RWPE1 (cell line): ENCODE data around the gene PRR5L.
"Not testable (repeated sequence)": the region's sequence is repeated elsewhere in the genome, so short reads cannot be mapped to it uniquely, and the experiment has no call there.

Experiments used
- CTCF ChIA-PET: fragments of 350-600 bp; sonication (Branson Sonifier 250); formaldehyde crosslinking; extraction: SDS; loops from one replicate; lab custom pipeline; 2021; lab: Yijun Ruan, JAX
- POLR2A ChIA-PET: fragments of 400-600 bp; formaldehyde crosslinking; extraction: SDS; loops from one replicate; lab custom pipeline; 2020; ENCODE audit warnings: antibody characterized with exemption; ENCODE audit not compliant: low non-redundant PET; lab: Yijun Ruan, JAX
- DNase-seq: peaks from one replicate; pipeline ENCODE4 v3.0.0; 2012; ENCODE audit warnings: low spot score
- H3K27ac ChIP-seq: fragments of 450-650 bp; 2 replicates; pipeline ENCODE4 v1.5.1; 2017
- TF ChIP-seq, protein P1 (sequence below): fragments of 450-650 bp; conservative IDR thresholded peaks from 2 replicates; pipeline ENCODE4 v1.5.1; 2017; ENCODE audit warnings: low read depth, mild to moderate bottlenecking

PRR5L gene

DNA sequence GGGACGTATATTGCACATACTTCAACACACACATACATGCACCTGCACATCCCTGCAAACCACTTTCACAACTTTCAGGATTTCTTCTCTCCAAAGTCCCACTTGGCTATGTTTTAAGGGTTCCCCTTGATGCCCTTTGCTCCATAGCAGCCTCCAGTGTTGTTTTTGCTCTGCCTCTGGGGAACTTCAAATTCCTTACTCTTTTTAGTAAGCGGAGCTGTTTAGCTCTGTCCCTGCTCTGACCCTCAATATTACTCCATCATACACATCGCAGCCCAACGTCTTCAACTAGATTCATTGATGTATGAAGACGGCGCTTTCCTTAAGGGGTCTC, 18.3 kb downstream of the PRR5L start:
- no peak for DNase-seq
- TF ChIP-seq, protein P1, sequence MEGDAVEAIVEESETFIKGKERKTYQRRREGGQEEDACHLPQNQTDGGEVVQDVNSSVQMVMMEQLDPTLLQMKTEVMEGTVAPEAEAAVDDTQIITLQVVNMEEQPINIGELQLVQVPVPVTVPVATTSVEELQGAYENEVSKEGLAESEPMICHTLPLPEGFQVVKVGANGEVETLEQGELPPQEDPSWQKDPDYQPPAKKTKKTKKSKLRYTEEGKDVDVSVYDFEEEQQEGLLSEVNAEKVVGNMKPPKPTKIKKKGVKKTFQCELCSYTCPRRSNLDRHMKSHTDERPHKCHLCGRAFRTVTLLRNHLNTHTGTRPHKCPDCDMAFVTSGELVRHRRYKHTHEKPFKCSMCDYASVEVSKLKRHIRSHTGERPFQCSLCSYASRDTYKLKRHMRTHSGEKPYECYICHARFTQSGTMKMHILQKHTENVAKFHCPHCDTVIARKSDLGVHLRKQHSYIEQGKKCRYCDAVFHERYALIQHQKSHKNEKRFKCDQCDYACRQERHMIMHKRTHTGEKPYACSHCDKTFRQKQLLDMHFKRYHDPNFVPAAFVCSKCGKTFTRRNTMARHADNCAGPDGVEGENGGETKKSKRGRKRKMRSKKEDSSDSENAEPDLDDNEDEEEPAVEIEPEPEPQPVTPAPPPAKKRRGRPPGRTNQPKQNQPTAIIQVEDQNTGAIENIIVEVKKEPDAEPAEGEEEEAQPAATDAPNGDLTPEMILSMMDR: no peak
- no peak overlapping the region for H3K27ac ChIP-seq
- ChIA-PET CTCF (no interaction called here), POLR2A (no interaction called here)

DNA sequence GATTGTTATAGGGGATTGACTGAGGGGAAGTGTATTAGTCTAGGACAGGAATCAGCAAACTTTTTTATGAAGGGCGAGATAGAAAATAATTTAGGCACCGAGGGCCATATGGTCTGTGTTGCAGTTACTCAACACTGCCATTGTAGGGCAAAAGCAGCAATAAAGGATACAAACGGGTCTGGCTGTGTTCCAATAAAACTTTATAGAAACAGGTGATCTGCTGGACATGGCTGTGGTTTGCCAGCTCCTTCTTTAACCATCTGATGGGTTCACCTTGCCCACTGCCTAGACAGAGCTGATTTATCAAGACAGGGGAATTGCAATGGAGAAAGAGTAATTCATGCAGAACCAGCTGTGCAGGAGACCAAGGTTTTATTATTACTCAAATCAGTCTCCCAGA, 20.0 kb downstream of the PRR5L start:
- H3K27ac ChIP-seq: no peak overlapping the region
- TF ChIP-seq, protein P1: no peak
- ChIA-PET CTCF (no interaction called here), POLR2A (no interaction called here)
- no peak for DNase-seq

DNA sequence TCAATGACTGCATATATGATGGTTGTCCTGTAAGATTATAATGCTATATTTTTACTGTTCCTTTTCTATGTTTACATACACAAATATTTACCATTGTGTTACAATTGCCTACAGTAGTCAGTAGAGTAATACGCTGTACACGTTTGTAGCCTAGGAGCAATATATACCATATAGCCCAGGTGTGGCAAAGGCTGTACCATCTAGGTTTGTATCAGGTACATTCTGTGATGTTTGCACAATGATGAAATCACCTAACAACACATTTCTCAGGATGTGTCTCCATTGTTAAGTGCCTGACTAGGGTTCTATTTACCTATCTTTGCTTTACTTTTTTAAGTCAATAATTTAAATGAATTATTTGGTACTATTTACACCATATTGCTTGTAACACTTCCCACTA, 21.9 kb downstream of the PRR5L start:
- no peak for DNase-seq
- H3K27ac ChIP-seq: no peak overlapping the region
- CTCF ChIA-PET: no interaction called here
- TF ChIP-seq, protein P1: no peak
- POLR2A ChIA-PET: no interaction called here

DNA sequence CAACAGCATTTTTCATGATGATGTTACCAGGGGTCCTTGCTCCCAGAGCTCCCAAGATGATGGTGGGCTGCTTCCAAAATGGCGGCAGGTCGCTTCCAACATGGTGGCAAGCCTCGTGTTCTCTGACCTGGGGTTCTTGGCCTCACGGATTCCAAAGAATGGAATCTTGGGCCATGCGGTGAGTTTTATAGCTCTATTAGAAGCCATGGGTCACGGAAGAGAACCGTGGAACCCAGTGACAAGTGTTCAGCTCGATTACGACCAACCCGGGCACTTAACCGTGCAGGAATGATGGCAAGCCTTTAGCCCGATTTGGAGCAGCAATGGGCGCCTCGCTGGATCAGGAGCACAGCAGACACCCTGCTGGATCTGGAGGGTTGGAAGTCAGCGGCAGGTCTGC, 28.9 kb downstream of the PRR5L start:
- POLR2A ChIA-PET, H3K27ac ChIP-seq, DNase-seq, CTCF ChIA-PET: not testable (repeated sequence)

DNA sequence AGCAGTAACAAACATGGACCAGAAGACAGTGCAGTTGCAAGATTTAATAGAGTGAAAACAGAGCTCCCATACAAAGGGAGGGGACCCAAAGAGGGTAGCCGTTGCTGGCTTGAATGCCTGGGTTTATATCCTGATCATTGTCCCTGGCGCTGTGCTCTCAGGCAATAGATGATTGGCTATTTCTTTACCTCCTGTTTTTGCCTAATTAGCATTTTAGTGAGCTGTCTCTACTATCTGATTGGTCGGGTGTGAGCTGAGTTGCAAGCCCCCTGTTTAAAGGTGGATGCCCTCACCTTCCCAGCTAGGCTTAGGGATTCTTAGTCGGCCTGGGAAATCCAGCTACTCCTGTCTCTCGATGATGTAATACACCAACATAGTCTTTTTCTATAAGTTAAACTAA, 29.3 kb downstream of the PRR5L start:
- CTCF ChIA-PET, H3K27ac ChIP-seq, POLR2A ChIA-PET, DNase-seq: not testable (repeated sequence)

DNA sequence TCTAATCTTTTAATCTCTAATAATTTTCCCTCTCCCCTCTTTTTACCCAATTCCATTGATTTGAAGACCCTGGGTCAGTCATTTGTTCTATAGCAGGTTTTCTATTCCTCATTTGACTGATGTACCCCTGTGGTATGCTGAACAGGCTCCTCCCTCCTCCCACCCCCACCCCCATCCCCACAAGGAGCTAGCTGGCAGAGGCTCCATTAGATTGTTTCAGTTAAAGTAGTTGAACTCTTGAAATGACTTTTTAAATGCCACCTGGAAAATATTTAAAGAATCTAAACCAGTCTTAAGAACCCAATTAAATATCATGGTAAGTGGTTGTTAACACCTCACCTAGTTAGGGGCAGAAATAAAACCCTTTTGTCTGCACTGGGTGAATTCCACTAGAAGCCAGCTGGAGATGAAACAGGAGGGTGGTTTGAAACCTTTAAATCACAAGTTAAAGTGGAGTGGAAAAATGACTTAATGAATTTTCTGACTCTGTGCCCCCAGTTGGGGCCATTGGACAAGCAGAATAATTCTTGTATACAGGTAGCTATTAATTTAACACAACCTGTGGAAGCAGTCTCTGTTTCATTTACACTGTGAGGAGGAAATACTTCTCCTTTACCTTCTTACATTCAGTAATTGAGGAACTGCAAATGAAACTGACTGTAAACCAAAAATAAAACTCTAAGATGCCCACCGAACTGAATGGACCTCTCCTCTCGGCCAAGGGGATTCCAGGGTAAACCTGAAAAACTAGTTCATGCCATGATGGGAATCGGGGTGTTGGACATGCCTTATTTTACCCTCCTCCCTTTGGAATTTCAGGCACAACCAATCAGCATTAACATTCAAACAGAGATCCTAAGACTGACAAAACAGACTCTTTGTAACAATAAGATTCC, 30.7 kb downstream of the PRR5L start:
- POLR2A ChIA-PET: no interaction called here

DNA sequence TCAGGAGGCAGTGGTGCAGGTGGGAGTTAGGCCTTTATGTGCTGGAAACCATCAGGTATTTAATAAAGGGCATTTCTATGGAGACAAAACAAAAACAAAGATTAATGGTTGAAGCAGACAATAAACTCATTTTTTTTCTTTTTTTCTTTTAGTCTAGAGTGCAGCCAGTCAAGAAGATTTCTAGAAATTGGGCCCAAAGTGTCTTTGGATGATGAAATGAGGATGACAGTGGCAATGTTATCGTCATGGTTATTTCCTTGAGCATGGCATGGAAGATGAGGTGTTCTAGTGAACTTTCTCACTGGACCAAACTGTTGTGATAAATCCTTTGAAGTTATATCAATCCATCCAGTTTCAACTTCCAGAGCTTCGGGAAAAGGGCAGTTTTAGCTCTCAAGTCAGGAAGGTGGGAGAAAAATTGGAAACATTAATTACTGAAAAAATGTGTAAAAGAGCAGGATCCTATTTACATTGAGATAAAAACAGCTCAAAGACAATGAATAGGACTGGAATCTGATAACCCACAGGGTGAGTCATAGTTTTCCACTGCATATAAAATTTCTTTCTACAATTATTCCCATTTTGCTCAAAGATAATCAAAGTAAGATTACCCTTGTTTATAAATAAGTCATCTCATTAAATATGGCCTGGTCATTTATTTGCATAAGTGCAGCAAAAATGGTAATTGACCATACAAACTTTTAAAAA, 33.0 kb downstream of the PRR5L start:
- TF ChIP-seq, protein P1: no peak
- no peak for DNase-seq
- ChIA-PET POLR2A (no interaction called here), CTCF (no interaction called here)
- no peak overlapping the region for H3K27ac ChIP-seq

More for the DNA sequence above, 30.7 kb downstream of the PRR5L start:
- CTCF ChIA-PET: interaction anchor here (0.6 kb wide), 2 partner anchors 14 to 1554 kb away, joined by 4 to 5 read pairs; no protein-coding TSS in a partner anchor
- H3K27ac ChIP-seq: no peak overlapping the region
- TF ChIP-seq, protein P1: no peak
- DNase-seq: no peak
